ENCODE results near the gene CTU1.
A peak's percentile ranks its signal among the peaks of the same experiment; 100 is the strongest.

The CTU1 gene

GRCh38 chr19:51131780-51132680 is 23.8 kb upstream of the CTU1 start:
- peak; percentile 21 for DNase-seq (ENCODE audit: low read depth)

GRCh38 chr19:51129716-51130115 is 21.5 kb upstream of the CTU1 start:
- no peak for DNase-seq (ENCODE audit: low read depth)

DNA sequence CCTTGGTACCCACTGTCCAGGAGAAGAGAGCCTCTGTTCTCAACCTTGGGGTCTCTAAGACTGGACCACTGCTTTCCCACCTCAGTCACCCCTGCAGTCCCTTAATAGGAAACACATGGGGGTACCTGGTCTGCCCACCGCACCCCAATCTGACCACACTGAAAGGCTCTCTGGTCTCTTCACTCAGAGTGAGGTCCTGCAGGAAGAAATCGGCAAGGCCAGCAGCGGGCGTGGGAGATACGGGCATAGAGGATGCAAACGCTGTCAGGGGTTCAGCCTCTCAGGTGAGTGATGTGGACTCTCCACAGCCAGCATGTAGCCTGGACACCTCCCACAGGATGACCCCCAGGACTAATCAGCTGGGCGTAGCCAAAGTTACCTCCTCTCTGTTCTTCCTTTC is 20.0 kb upstream of the CTU1 start:
- no peak for DNase-seq (ENCODE audit: low read depth)

GRCh38 chr19:51127755-51128154 is 19.5 kb upstream of the CTU1 start:
- no peak for DNase-seq (ENCODE audit: low read depth)

DNA sequence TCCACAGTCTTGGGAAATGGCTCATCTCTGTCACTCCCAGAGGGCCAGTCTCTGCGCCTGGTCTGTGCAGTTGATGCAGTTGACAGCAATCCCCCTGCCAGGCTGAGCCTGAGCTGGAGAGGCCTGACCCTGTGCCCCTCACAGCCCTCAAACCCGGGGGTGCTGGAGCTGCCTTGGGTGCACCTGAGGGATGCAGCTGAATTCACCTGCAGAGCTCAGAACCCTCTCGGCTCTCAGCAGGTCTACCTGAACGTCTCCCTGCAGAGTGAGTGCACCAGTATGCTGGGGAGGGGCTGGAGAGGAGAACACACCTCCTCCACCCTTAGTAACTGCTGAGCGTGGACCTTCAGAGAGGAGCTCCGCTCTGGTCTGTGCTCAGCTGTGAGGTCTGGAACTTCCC is 18.8 kb upstream of the CTU1 start:
- no peak for DNase-seq (ENCODE audit: low read depth)

DNA sequence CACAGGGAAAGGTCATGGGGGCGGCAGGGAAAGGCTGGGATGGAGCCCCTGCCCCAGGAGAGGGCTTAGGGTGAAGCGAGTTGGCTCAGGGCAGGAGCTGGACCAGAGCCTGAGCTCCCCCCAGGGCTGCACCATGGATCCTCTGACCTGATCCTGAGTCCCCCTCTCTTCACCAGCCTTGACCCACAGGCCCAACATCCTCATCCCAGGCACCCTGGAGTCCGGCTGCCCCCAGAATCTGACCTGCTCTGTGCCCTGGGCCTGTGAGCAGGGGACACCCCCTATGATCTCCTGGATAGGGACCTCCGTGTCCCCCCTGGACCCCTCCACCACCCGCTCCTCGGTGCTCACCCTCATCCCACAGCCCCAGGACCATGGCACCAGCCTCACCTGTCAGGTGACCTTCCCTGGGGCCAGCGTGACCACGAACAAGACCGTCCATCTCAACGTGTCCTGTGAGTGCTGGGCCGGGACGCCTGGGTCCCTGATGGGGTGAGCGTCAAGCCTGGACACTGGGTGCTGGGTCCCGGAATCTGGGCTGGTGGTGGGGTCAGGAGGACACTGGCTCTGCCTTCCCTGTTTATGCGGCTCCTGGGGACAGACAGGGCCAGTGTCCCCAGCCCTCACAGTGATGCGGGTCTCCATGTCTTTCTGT is 17.3 kb upstream of the CTU1 start:
- no peak for DNase-seq (ENCODE audit: low read depth)

DNA sequence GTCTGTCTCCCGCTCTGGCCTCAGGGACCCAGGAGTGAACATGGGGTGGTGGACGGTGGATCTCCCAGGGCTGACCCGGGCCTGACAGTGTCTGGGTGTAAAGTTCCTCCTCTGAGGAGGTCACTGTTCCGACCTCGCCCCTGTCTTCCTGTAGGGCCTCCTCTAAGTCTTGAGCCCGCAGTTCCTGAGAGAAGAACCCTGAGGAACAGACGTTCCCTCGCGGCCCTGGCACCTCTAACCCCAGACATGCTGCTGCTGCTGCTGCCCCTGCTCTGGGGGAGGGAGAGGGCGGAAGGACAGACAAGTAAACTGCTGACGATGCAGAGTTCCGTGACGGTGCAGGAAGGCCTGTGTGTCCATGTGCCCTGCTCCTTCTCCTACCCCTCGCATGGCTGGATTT is 16.5 kb upstream of the CTU1 start, which contains the start of gene SIGLEC9:
TSS of gene SIGLEC9 (plus strand) at position 178 of the 400 bp plus-strand sequence. CDS start at position 247, 69 bp downstream.
- no peak for DNase-seq (ENCODE audit: low read depth)

DNA sequence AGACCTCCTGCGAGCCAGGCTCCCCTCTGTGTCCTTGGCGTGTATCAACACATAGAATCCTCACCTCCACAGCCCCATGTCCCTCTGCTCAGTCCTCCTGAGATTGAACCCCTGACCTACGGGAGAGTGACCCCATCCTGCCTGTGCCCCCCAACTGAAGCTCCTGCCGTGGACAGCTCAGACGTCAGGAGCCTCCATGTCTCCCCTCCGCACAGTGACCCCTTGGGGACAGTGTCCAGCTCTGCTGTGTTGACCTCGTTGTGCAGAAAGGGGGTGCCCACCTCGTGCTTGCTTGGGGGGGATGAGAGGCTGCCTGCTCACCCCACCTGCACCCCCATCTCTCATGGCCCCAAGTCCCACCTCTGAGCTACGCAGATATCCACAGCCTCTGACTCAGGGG is 16.0 kb upstream of the CTU1 start:
- DNase-seq (ENCODE audit: low read depth), result no peak

DNA sequence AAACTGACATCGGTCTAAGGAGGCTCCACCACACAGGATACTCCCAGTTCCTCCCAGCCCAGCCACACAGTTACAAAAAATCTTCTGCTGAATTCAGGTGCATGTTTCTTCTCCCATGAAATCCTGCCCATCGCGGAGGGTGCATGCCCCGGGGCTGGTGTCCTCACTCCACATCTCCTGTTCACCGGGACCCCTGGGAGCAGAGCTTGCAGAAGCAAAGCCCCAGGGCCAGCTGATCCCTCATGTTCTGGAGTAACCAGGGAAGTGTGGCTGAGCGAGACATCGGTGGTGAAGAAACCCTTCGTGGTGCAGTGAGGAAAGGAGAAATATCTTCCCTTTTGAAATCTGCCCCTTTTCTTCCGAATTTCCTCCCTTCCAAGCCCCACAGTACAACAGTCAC is 15.6 kb upstream of the CTU1 start:
- DNase-seq (ENCODE audit: low read depth), result no peak

- DNase-seq (ENCODE audit: low read depth), result no peak
These were observed 15.2 kb upstream of the CTU1 start for GRCh38 chr19:51123381-51123800.

DNA sequence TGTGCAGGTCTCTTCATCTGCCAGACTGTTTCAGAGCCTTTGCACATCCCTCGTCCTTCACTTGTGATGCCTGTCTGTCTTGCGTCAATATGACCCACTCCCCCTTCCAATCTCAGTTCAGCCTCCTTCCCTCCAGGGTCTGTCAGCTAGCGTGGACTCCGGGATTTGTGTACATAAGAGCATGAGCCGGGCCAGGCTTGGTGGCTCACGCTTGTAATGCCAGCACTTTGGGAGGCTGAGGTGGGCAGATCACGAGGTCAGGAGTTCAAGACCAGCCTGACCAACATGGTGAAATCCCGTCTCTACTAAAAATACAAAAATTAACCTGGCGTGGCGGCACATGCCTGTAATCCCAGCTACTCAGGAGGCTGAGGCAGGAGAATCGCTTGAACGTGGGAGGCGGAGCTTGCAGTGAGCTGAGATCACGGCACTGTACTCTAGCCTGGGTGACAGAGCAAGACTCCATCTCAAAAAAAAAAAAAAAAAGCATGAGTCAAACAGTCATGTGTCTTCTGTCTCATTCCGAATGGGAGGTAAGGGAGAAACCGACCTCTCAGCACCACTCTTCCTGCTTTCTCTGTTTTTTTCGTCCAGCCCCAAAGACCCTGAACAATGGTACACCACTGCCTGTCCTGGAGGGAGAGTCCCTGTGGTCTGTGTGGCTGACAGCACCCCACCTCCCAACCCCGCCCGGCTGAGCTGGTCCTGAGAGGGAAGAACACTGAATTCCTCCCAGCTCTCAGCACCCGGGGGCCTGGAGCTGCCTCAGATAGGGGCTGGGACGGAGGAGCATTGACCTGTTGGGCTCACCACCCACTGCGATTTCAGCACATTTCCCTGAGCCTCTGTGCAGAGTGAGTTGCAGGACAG is 14.1 kb upstream of the CTU1 start:
- DNase-seq (ENCODE audit: low read depth), result no peak

GRCh38 chr19:51121257-51121656 is 13.0 kb upstream of the CTU1 start:
- DNase-seq (ENCODE audit: low read depth), result no peak

GRCh38 chr19:51120160-51120559 is 12.0 kb upstream of the CTU1 start:
- no peak for DNase-seq (ENCODE audit: low read depth)

GRCh38 chr19:51119611-51120010 is 11.4 kb upstream of the CTU1 start:
- DNase-seq (ENCODE audit: low read depth), result no peak

GRCh38 chr19:51119101-51119500 is 10.9 kb upstream of the CTU1 start:
- no peak for DNase-seq (ENCODE audit: low read depth)

DNA sequence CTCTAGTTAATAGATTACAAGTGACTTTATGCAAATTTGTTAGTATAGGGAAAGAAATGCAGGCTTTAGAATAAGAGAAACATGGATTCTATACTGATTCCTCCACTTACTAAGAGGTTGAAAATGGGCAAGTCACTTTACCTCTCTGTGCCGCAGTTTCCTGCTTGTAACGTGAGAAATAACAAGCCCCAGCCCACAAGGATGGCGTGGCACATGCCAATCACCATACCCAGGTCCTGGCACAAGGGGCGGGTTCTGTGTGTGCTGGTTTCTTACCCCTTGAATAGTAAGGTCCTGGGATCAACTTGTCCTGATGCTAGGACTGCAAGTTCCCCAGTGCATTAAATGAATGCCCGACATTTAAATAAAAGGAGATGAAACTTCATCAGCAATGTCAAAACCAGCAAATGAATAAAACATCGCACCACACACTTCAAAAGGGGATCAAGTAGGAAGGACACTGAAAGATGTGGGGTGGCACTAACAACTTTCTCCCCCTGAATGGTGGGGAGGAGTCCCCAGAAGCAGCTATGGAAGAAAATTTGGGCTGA is 8.6 kb upstream of the CTU1 start:
- DNase-seq (ENCODE audit: low read depth), result no peak

GRCh38 chr19:51114087-51114729 is 6.0 kb upstream of the CTU1 start:
- no peak for DNase-seq (ENCODE audit: low read depth)

GRCh38 chr19:51111606-51112005 is 3.4 kb upstream of the CTU1 start:
- no peak for DNase-seq (ENCODE audit: low read depth)

DNA sequence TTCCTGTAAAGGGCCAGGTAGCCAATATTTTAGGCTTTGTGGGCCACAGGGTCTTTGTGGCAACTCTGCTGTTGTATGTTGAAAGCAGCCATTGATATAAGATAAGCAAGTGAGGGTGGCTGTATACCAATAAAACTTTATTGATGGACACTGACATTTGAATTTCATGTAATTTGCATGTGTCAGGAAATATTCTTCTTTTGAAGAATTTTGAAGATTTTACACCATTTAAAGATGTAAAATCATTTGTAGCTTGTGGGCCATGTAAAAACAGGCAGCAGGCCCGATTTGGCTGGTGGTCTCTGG is 2.4 kb upstream of the CTU1 start:
- no peak for DNase-seq (ENCODE audit: low read depth)

GRCh38 chr19:51108805-51109146 is 567 bp upstream of the CTU1 start:
- DNase-seq (ENCODE audit: low read depth), result no peak

- DNase-seq (ENCODE audit: low read depth), result no peak
These were observed 673 bp downstream of the CTU1 start for GRCh38 chr19:51107406-51108065.

All from fibroblast of gingiva (primary cell).